NCI-H187 treated with DMSO at 0.1 percent for 48 hours (cell line): ENCODE results near the gene IKZF1.

ENCODE experiments used
- DNase-seq: peaks from one replicate; lab custom pipeline; 2025; lab: John Stamatoyannopoulos, UW

Gene IKZF1

DNA sequence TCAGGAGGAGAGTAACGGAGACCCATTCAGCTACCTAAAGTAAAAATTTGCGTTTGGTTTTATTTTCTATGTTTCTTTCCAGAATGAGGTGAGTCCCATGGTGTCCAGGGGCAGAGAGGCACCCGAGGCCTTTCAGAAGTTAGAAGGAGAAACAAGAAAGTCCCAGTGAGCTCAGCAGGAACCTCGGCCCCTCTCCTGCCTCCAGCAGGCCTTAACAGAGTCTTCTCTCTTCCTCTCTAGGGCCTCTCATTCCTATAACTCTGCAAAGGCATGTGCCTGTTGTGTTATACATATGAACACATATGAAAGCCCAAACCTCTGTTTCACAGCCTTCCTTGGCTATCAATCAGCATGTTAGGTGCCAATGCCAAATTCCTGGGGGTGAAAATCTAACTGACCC is 20.8 kb upstream of the IKZF1 start:
- DNase-seq = no peak

DNA sequence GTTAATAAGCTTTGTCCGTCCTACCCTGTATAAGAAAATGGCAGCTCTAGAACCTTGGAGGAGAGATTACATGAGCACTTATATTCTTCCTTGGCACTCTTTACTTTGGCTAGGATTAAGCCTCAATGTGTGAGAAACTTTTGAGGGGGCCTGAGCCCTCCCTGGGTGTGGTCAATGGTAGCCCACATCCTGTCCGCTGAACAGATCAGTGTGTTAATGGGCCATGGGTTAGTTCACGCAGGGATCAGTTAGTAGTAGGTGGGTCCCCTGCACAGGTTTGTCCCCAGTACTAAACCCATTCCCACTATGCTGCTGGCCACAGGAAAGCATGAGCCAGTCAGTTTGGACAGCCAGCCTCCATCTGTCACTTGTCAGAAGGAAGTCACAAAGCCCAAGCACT is 20.2 kb upstream of the IKZF1 start:
- no peak for DNase-seq

DNA sequence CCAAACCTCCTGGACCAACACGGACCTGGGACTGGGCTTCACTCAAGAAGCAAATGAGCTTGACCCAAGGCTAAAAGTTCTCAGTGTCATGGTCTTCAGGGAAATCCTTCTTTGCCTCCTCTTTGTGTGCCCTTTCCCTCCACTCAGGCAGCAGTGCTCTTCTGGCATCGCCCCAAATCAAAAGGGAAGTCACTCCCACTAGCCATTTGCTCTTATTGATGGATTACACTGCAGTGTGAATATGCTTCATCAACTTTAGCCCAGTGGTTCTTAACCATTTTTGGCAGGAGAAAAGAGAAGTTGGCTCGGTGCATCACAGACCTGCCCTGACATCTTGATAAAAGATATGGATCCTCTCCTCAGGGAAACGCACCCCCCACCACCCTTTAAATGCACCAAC is 19.2 kb upstream of the IKZF1 start:
- DNase-seq = no peak

DNA sequence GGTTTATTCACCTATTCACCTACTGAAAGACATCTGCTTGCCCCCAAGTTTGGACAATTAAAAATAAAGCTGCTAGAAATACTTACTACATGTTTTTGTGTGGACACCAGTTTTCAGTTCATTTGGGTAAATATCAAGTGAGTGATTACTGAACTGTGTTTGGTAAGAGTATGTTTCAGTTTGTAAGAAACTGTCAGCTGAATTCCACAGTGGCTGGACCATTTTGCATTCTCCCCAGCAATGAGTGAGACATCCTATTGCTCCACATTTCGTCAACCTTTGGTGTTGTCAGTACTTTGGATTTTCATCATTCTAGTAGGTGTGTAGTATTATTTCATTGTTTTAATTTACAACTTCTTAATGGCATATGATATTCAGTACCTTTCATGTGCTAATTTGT is 17.4 kb upstream of the IKZF1 start:
- DNase-seq = no peak

DNA sequence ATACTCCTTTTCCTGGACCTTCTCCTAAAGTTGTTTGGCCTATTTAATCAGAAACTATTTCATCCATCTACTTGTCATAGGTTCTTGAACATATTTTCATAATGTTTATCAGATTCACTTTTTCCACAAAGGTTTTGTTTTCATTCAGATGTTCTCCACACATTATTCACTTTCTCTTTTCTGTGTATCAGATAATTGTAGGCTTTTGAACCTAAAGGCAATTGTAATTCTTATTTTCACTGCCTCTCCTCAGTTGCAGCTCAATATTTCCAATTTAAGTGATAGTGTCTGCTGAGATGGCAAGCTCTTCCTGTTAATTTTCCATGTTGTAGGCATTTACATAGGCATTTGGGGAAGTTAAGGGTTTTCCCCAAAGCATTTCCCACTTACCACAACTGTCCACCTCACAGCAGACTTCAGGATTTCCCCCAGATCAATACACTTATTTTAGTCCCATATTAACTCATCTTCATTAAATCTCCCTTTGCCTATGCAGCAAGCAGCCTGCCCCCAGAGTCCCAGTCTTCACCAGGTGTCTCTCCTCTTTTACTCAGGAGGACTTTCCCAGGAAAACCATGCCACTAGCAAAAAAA is 12.3 kb upstream of the IKZF1 start:
- no peak for DNase-seq

DNA sequence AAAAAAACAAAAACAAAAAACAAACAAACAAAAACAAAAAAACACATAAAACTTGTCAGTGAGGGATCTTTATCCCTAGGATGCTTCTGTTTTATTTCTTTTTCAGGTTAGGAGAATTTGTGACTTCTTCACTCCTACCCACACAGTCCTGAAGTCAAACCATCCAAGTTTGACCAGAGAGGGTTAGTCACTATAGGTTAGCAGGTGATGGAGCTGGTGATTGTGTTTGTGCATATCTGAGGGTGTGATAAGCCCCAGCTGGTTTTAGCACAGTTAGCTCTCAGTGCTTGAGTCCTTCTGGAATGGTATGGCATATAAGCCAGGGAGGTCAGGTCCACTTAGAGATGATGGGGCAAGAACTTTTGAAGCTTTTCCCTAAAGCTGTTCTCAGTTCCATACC is 11.8 kb upstream of the IKZF1 start:
- DNase-seq = no peak

DNA sequence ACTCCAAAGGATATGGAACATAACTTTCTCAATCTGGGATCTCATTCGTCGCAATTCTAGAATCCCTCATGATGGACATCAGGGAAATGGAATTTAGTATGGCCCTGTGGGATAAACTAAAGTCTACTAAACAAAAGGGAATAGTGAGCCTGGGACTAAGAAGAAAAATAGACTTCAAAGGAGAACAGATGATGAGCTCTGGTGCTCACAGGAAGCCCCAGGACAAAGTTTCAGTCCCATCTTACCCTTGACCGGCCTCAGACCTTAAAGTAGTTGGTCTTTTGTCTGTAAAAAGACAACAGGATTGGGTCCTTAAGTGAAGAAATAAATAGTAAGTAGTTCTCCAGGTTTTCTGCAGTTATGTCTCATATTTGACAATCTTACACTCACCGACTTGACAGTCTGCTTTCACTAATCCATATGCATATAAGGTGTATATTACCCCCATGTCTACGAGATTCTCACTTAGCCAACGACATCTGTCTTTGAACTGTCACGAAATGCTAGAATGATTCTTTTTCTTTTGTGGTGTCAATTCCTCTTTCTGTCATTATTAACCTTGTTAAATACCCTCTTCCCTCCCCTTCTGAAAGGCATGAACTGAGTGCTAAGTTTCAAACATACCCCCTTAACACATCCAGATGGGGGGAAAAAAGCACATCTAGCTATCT is 10.9 kb upstream of the IKZF1 start:
- no peak for DNase-seq

DNA sequence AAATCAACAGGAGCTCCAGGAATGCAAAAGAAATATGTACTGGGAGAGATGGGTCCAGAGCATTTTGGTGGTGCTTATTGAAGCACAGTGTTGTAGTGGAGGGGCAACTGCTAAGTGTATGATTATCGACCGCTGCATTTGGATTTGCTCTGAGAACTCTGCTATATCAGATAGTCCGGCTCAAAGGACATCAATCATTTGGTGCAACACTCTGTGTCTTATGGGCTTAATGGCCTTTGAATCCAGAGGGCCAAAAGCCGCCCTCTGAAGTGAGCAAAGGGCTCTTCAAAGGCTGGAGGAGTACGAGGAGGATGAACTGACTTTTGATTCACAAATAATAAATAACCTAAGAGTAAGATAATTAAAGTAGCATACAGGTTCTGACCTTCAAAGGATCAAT is 9.4 kb upstream of the IKZF1 start:
- no peak for DNase-seq

DNA sequence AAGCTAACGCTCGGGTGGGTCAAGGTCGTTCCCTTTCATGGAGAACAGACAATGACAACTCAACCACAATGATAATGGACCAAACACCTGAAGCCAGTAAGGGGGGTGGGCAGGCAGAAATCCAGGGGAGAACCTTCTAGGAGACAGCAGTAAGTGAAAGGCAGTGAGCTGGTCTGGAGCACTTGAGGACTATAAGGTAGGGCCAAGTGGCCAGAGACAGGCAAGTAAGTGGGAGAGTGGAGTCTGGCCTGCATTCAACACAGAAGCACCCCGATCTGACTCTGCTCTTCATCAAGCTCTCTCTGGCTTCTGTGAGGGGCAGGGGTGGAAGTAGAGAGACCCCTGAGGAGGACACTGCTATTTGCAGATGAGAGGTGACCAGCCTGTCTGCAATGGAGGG is 7.7 kb upstream of the IKZF1 start:
- DNase-seq = no peak

DNA sequence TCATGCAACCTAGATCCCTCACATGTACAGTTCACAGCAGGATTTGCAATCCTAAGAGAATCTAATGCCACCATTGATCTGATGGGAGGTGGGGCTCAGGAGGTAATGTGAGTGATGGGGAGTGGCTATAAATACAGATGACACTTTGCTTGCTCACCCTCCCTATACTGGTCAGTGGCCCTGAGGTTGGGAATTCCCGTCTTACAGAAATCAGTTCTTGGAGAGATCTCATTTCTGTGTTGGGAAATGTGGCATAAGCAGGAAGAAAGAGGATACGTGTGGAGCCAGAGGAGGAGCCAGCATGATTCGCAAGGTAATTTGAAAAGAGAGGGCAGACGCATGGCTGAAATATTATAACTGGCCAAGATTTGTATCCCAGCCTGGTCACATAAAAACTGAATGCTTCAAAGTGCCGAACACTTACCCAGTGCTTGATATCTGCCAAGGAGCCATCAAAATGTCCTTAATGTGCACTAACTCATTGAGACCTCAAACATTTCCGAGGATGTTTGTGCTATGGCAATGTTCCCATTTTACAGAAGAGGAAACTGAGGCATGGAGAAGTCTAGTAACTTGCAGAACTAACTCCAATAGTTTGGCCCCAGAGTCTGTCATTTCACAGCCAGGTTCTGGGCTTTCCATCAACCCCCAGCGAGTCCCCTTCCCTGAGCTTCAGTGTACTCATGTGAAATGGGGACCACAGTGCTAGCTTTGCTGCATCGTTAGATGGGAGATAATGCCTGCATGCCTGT is 5.5 kb upstream of the IKZF1 start:
- no peak for DNase-seq

DNA sequence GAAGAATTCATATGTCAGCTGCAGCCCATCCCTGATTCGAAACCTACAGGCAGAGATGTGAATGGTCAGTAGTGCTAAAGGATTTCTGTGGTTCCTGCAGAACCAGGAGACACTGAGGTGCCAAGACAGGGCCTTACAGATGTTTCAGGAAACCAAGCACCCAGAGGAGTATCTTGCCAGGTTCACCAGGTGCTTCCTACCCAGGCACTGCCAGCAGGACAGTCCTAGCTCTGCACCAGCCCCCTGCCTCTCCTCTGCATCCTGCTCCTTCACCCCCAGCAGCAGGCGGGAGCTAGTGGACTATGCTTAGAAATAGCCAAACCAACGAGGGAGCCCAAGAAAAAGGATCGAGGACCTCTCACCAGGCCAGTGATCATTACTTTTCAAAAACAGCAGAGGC is 4.2 kb upstream of the IKZF1 start:
- no peak for DNase-seq

DNA sequence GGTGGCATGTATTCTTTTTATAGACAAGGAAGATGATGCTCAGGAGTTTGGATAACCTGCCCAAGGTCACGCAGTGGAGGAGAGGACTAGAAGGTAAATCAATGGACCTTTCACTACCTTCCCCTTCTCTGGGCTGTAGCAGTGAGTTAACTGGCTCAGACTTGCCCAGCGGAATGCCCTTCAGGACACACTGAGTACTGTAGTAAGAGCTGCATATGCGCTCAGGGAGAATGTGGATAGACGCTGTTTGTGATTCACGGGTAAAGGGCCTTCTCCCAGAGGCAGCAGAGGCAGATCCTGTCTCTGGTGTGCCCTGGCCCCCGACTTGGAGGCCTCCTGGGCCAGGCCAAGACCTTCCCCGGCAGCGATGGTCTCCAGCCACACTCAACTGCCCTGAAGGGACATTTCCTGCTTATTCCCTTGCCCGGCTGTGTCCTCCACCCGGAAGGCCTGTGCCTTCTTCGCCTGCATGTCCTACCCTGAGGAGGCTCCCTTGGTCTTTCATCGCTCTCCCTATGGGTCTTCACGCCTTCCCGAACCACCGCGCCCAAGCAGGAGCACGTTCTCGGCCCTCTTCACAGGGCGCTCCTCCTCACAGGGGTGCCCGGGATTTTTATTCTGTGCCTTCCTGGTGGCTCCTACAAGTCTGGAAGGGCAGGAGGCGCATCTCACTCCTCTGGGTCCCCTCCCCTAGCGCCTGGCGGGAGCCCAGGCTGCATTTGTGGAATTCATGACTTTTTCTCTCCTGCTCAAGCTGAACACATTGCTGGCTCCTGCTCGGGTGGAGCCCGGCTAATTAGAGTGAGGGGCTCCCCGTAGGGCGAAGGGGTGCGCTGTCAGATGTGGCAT is 1.8 kb upstream of the IKZF1 start:
- no peak for DNase-seq

DNA sequence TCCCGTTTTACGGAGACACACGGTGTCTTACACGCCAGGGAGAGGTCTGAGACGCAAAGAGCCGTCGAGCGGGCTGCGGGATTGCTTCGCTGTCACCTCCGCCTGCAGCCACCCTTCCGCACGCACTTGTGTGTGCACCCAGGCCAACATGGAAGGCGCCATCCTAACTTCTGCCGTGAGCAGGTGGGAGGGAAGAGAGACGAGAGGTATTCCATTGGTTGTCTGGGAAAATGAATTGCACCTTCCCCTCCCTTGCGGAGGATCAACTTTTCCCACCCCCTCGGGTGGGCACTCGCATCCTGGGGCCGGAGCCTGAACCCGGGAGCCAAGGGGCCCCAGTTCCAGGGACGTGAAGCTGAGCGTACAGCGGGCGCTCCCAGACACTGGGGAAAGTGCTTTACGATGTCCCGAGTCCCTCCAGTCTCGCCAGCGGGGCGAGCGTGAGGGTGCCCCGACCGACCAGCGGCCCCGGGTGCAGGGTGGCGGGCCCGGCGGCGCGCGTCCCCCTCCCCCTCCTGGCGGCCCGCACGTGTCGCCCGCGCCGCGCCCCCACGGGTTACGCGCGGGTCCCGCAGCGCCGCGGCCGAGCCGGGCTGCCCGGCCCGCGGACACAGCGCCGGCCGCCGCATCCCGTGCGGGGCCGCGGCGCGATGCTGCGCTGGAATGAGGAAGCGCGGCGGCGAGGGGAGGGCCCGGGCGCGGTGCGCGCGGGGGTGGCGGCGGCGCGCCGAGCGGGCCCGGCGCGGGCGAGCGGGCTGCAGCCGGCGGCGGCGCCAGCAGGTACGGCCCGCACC is 984 bp upstream of the IKZF1 start:
- no peak for DNase-seq

DNA sequence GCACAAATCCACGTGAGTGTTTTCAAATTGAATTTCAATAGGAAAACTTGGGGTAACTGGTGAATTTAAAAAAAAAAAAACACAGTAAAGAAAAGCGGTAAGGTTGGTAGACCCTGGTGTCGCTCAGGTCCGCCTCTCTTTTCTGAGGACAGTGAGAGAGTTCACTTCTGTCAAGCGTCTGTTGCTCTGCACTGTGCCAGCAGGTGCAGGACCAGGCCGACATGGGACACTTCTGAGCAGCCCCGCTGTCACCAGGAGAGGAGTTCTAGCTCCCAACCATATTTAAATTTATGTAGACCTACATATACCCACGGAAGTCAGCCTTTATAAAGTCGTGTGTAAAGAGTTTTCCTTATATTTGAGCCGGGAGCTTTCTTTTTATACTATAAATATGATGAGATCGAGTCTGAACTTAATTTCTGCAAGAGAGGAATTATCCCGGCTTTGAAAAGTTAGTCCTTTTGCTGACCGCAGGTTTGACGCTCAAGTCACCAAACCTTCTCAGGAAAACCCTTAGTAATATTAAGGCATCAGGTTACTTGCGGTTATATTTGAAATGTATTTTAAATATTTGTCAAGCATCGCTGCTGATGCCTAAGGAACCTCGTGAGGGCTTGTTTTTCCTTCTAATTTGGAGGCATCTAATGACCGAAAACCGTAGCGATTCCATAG is 531 bp downstream of the IKZF1 start:
- DNase-seq = no peak

DNA sequence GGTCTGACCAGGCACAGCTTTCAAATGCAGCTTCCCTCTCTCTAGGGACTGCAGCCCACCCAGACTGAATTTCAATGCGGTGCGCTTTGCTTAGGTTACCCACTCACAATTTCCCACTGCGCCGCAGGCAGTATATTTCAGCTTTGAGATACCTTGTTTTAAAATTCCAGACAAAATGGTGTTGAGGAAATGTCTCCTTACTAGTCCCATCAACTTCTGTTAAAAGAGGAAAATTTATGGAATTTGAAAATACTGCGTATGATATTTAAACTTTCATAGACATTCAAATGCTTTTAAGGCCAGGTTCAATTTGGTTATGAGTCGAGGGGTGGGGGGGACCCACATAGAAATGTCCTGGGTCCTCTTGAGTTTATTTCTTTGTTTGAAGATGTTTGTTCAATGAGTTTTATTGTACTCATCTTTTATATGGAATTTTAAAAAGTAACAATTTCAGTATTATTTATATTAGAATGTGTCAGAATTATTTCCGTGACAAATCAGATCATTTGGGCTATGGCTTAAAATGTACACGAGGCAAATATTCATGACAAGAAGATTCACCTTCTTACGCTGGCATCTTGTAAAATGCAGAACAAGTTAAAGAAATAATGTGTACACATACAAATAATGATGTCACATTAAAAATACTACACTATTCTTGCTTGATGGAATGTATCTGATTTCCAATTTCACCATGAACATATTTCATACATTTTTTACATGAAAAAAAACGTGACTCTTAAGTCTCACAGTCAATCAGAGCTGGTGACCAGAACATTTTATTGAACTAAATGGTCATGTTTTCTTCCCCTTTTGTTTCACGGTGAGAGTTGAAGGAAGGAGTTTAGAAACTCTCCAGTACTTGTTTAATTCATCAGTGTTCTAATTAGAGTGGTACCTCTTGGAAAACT is 1.3 kb downstream of the IKZF1 start:
- no peak for DNase-seq

DNA sequence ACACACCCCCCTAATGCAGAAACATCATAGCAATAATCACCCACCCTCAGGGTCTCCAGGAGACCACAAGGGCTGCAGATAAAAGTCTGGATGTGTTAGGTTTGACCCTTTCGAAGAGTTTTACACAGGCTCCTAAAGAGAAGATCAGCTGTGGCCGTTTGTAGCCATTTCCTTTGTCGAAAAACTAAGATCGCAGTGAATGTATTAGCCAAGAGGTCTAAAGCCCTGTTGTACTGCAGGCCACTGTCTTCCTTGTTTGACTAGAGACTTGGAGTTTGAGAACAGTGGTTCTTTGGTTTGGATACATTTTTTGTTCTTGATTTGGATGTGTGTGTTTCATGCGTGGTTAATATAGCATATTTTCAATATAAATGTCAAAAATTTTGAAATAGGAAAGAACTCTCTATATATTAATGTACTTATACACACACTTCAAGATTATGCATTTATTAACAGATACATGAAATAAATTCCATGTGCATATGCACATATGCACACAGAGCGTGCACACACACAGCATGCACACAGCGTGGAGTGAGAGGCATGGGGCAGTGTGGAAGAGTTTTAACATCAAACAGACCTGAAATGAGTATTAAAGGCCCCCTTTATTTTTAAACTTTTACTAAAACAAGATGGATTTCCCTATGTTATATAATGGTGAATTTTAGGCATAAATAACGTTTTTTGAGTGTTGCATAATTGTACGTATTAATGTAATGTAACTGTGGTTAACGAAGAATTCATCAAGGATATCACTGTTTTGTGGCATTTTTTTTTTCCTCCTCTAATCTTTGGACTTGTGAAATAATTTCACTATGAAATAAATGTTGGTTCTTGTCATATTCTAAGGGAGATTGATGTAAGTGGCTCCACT is 2.2 kb downstream of the IKZF1 start:
- DNase-seq = no peak

DNA sequence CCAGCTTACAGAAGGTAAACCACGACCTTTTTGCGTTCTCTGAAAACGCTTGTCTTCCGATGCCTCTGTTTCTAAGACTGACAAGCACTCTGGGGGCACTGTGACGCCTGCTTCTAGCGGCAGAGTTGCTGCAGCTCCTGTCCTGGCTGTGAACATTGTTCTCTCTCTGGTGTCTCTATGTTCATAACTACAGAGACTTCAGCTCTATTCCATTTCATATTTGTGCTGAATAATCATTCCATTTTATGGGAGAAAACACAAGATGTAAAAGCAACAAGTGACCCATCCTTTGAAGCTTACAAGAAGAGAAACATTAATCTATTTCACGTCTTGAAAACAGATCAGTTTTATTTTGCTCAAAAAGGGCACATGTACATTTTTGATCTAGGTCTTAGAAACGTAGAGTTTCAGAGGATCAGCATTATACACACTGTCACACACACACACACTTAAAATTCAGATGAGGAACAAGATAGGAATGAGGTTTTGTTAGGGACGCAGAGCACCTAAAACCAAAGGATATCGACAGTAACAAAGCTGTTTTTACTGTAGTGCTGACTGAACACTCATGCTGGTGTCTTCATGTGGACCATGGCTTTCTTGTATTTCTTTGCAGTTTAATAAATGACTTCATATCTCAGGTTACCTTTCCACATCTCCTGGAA is 3.0 kb downstream of the IKZF1 start:
- no peak for DNase-seq

DNA sequence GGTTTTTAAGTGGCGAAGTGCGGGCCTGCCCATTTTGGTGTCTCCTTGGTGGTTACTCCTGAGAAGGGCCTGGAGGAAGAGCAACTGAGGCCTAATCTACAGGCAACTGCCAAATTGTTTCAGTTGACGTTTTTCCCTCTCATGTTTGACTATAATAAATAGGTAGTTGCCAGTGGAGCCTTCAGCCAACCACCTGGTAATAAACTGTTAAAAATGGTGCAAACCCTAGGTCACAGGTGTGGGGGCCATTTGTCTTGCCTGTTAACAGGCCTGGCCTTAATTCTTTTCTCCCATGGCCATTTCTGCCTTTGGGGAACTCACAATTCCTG is 3.7 kb downstream of the IKZF1 start:
- DNase-seq = no peak
